GM18526 (cell line): ENCODE data around the gene ATP4B.

Experiments
- POLR2A ChIP-seq: IDR thresholded peaks from 3 replicates; pipeline ENCODE4 v1.6.1; 2011; ENCODE audit not compliant: insufficient read length; ENCODE audit errors: extremely low read depth

The ATP4B gene

GRCh38 chr13:113607889-113608635 is 49.9 kb downstream of the ATP4B start:
- TF ChIP-seq POLR2A, result no peak

- TF ChIP-seq POLR2A, result no peak
These were observed 50.7 kb downstream of the ATP4B start for GRCh38 chr13:113607056-113607888.

- no peak for TF ChIP-seq POLR2A
These were observed 52.0 kb downstream of the ATP4B start for GRCh38 chr13:113605866-113606438.

GRCh38 chr13:113605461-113605860 is 52.5 kb downstream of the ATP4B start:
- no peak for TF ChIP-seq POLR2A

GRCh38 chr13:113604186-113604585 is 53.8 kb downstream of the ATP4B start:
- TF ChIP-seq POLR2A, result no peak

- TF ChIP-seq POLR2A, result no peak
These were observed 54.8 kb downstream of the ATP4B start for GRCh38 chr13:113603116-113603710.

GRCh38 chr13:113602291-113602988 is 55.6 kb downstream of the ATP4B start:
- TF ChIP-seq POLR2A, result no peak

- no peak for TF ChIP-seq POLR2A
These were observed 56.6 kb downstream of the ATP4B start for GRCh38 chr13:113601166-113602070.

GRCh38 chr13:113599391-113599790 is 58.6 kb downstream of the ATP4B start:
- TF ChIP-seq POLR2A, result no peak
